HepG2 (cell line): ENCODE data around the gene PTPRN. TPM values are rescaled to one million over a fixed set of nuclear protein-coding genes. Genes with fewer than 3 reads are reported as not detected.

Experiments used
- CREB1 ChIP-seq, 2 experiments: fragments of 450-650 bp in 1 of 2; IDR thresholded peaks; 2 replicates each; pipeline ENCODE4 v1.6.1; 2016 to 2017; ENCODE audit warnings: control low read depth in 1 of 2, mild to moderate bottlenecking in 1 of 2, missing compliant biosample characterization in 1 of 2, missing genetic modification characterization in 1 of 2
- DNMT3B ChIP-seq: conservative IDR thresholded peaks from 2 replicates; pipeline ENCODE4 v1.6.1; 2016; ENCODE audit warnings: missing biosample characterization, control low read depth
- HDAC1 ChIP-seq: sonication (generic); formaldehyde crosslinking; IDR thresholded peaks from 2 replicates; pipeline ENCODE4 v1.5.1; 2020; ENCODE audit warnings: mild to moderate bottlenecking, missing genetic modification reagents
- HMGA1 ChIP-seq: sonication (generic); formaldehyde crosslinking; conservative IDR thresholded peaks from 2 replicates; pipeline ENCODE4 v1.4.0; 2020; ENCODE audit warnings: missing genetic modification reagents
- KDM4B ChIP-seq: sonication (generic); formaldehyde crosslinking; IDR thresholded peaks from 2 replicates; pipeline ENCODE4 v1.4.0; 2020; ENCODE audit warnings: missing genetic modification reagents
- MED1 ChIP-seq: sonication (generic); formaldehyde crosslinking; IDR thresholded peaks from 2 replicates; pipeline ENCODE4 v1.4.0; 2020; ENCODE audit warnings: missing genetic modification reagents
- NR3C1 ChIP-seq: sonication (generic); formaldehyde crosslinking; IDR thresholded peaks from 2 replicates; pipeline ENCODE4 v1.4.0; 2020; ENCODE audit warnings: missing genetic modification reagents
- PRPF4 ChIP-seq: fragments of 200-400 bp; formaldehyde crosslinking; IDR thresholded peaks from 2 replicates; pipeline ENCODE4 v1.6.1; 2016; ENCODE audit warnings: low read length, low read depth; ENCODE audit not compliant: poor library complexity, severe bottlenecking
- RBM39 ChIP-seq: fragments of 200-400 bp; formaldehyde crosslinking; IDR thresholded peaks from one replicate; pipeline ENCODE4 v1.6.1; 2018; ENCODE audit warnings: antibody characterized with exemption, mild to moderate bottlenecking, low read depth, low read length; ENCODE audit not compliant: poor library complexity, severe bottlenecking
- ZIK1 ChIP-seq: sonication (generic); formaldehyde crosslinking; IDR thresholded peaks from 2 replicates; pipeline ENCODE4 v1.5.0; 2020; ENCODE audit warnings: mild to moderate bottlenecking, low read depth, missing genetic modification reagents, borderline replicate concordance
- ZKSCAN8 ChIP-seq: IDR thresholded peaks from 2 replicates; pipeline ENCODE4 v1.6.1; 2016; ENCODE audit warnings: borderline replicate concordance, missing genetic modification reagents, missing compliant biosample characterization
- ZNF317 ChIP-seq: sonication (generic); formaldehyde crosslinking; IDR thresholded peaks from 2 replicates; pipeline ENCODE4 v1.5.0; 2020; ENCODE audit warnings: mild to moderate bottlenecking, missing genetic modification reagents
- ZNF331 ChIP-seq: sonication (generic); formaldehyde crosslinking; IDR thresholded peaks from 2 replicates; pipeline ENCODE4 v1.4.0; 2020; ENCODE audit warnings: missing genetic modification reagents
- ZNF383 ChIP-seq: sonication (generic); formaldehyde crosslinking; IDR thresholded peaks from 2 replicates; pipeline ENCODE4 v1.4.0; 2020; ENCODE audit warnings: missing genetic modification reagents, mild to moderate bottlenecking, borderline replicate concordance
- ZNF570 ChIP-seq: sonication (generic); formaldehyde crosslinking; IDR thresholded peaks from 2 replicates; pipeline ENCODE4 v1.4.0; 2020; ENCODE audit warnings: mild to moderate bottlenecking, missing genetic modification reagents, borderline replicate concordance
- ZNF773 ChIP-seq: sonication (generic); formaldehyde crosslinking; IDR thresholded peaks from 2 replicates; pipeline ENCODE4 v1.4.0; 2020; ENCODE audit warnings: missing genetic modification reagents, borderline replicate concordance
- polyA plus RNA-seq, 8 experiments: library from polyadenylated mRNA; depleted of rRNA in 3 of 8; stranded (reverse) in 7 of 8; unstranded in 1 of 8; fragments of >200 nt; fragmentation: Illumina TruSeq in 4 of 8; extraction: Trizol in 4 of 8; gene quantifications; 2 replicates each; pipeline versions ENCODE4 v1.2.1 to v1.2.3, GENCODE V29; 2011 to 2016; ENCODE audit warnings: low read depth in 4 of 8, missing spikeins in 1 of 8, mixed read lengths in 1 of 8; ENCODE audit not compliant: insufficient read depth in 1 of 8
- total RNA-seq, 5 experiments: library from RNA; depleted of rRNA; stranded (reverse); fragments of >200 nt; fragmentation: Illumina TruSeq; extraction: Trizol; gene quantifications; 2 replicates each; pipeline ENCODE4 v1.2.3, GENCODE V29; 2016; ENCODE audit warnings: low read depth in 1 of 5
- TF ChIP-seq, protein P1 (sequence below): sonication (generic); formaldehyde crosslinking; IDR thresholded peaks from 2 replicates; pipeline ENCODE4 v1.8.0; 2023; ENCODE audit warnings: mild to moderate bottlenecking, missing genetic modification reagents
- TF ChIP-seq, protein P2 (sequence below): sonication (generic); formaldehyde crosslinking; IDR thresholded peaks from 2 replicates; pipeline ENCODE4 v1.4.0; 2020; ENCODE audit warnings: mild to moderate bottlenecking, missing genetic modification reagents
- TF ChIP-seq, protein P3 (sequence below): sonication (generic); formaldehyde crosslinking; IDR thresholded peaks from 2 replicates; pipeline ENCODE4 v1.4.0; 2020; ENCODE audit warnings: mild to moderate bottlenecking, missing genetic modification reagents
- TF ChIP-seq, protein P4 (sequence below): sonication (generic); formaldehyde crosslinking; IDR thresholded peaks from 2 replicates; pipeline ENCODE4 v1.5.1; 2020; ENCODE audit warnings: missing genetic modification reagents, mild to moderate bottlenecking, borderline replicate concordance

Gene PTPRN
- total and polyA plus RNA-seq, 2 of the 13 experiments (the other 11 are each of a cell fraction or from before 2014, with no cell fraction given): 0.26 TPM; not detected in 1

GRCh38 chr2:219308142-219309101, 779 bp downstream of the PTPRN start (continued):
- TF ChIP-seq ZNF570 (CRISPR knock-in tag) (no peak), ZNF383 (CRISPR knock-in tag) (no peak), RBM39 (no peak), ZNF773 (CRISPR knock-in tag) (peak; percentile 97; the same call in 1 of the 2 replicates), ZKSCAN8 (CRISPR knock-in tag) (peak; percentile 73), NR3C1 (CRISPR knock-in tag) (no peak), DNMT3B (CRISPR knock-in tag) (peak; percentile 96; the same call in 1 of the 2 replicates), KDM4B (CRISPR knock-in tag) (peak; percentile 97), CREB1 (IDR thresholded peaks at IDR 0.05) (no peak), CREB1 (CRISPR knock-in tag; IDR thresholded peaks at IDR 0.05) (no peak), ZNF317 (peak; percentile 91), ZIK1 (peak; percentile 90; the same call in 1 of the 2 replicates), ZNF331 (CRISPR knock-in tag) (peak; percentile 98), HMGA1 (no peak), MED1 (CRISPR knock-in tag) (peak; percentile 78), HDAC1 (CRISPR knock-in tag) (0 out of 2 replicates have a peak, but pooled peaks have one; percentile 17), PRPF4 (no peak)
- TF ChIP-seq, protein P1, sequence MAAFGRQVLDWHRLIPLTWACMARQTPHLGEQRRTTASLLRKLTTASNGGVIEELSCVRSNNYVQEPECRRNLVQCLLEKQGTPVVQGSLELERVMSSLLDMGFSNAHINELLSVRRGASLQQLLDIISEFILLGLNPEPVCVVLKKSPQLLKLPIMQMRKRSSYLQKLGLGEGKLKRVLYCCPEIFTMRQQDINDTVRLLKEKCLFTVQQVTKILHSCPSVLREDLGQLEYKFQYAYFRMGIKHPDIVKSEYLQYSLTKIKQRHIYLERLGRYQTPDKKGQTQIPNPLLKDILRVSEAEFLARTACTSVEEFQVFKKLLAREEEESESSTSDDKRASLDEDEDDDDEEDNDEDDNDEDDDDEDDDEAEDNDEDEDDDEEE (CRISPR knock-in tag): peak; percentile 91; the same call in 1 of the 2 replicates
- TF ChIP-seq, protein P2, sequence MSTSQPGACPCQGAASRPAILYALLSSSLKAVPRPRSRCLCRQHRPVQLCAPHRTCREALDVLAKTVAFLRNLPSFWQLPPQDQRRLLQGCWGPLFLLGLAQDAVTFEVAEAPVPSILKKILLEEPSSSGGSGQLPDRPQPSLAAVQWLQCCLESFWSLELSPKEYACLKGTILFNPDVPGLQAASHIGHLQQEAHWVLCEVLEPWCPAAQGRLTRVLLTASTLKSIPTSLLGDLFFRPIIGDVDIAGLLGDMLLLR (CRISPR knock-in tag): peak; percentile 90
- TF ChIP-seq, protein P3, sequence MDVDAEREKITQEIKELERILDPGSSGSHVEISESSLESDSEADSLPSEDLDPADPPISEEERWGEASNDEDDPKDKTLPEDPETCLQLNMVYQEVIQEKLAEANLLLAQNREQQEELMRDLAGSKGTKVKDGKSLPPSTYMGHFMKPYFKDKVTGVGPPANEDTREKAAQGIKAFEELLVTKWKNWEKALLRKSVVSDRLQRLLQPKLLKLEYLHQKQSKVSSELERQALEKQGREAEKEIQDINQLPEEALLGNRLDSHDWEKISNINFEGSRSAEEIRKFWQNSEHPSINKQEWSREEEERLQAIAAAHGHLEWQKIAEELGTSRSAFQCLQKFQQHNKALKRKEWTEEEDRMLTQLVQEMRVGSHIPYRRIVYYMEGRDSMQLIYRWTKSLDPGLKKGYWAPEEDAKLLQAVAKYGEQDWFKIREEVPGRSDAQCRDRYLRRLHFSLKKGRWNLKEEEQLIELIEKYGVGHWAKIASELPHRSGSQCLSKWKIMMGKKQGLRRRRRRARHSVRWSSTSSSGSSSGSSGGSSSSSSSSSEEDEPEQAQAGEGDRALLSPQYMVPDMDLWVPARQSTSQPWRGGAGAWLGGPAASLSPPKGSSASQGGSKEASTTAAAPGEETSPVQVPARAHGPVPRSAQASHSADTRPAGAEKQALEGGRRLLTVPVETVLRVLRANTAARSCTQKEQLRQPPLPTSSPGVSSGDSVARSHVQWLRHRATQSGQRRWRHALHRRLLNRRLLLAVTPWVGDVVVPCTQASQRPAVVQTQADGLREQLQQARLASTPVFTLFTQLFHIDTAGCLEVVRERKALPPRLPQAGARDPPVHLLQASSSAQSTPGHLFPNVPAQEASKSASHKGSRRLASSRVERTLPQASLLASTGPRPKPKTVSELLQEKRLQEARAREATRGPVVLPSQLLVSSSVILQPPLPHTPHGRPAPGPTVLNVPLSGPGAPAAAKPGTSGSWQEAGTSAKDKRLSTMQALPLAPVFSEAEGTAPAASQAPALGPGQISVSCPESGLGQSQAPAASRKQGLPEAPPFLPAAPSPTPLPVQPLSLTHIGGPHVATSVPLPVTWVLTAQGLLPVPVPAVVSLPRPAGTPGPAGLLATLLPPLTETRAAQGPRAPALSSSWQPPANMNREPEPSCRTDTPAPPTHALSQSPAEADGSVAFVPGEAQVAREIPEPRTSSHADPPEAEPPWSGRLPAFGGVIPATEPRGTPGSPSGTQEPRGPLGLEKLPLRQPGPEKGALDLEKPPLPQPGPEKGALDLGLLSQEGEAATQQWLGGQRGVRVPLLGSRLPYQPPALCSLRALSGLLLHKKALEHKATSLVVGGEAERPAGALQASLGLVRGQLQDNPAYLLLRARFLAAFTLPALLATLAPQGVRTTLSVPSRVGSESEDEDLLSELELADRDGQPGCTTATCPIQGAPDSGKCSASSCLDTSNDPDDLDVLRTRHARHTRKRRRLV: peak; percentile 89
- TF ChIP-seq, protein P4, sequence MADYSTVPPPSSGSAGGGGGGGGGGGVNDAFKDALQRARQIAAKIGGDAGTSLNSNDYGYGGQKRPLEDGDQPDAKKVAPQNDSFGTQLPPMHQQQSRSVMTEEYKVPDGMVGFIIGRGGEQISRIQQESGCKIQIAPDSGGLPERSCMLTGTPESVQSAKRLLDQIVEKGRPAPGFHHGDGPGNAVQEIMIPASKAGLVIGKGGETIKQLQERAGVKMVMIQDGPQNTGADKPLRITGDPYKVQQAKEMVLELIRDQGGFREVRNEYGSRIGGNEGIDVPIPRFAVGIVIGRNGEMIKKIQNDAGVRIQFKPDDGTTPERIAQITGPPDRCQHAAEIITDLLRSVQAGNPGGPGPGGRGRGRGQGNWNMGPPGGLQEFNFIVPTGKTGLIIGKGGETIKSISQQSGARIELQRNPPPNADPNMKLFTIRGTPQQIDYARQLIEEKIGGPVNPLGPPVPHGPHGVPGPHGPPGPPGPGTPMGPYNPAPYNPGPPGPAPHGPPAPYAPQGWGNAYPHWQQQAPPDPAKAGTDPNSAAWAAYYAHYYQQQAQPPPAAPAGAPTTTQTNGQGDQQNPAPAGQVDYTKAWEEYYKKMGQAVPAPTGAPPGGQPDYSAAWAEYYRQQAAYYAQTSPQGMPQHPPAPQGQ (CRISPR knock-in tag): no peak
